SK-N-SH (cell line): ENCODE data around the gene ARHGEF10L.

Source experiments
- FOXM1 ChIP-seq: IDR thresholded peaks from 2 replicates; pipeline ENCODE4 v1.4.0; 2012; ENCODE audit warnings: low read depth, mild to moderate bottlenecking
- JUND ChIP-seq: IDR thresholded peaks from 2 replicates; pipeline ENCODE4 v1.4.0; 2012
- MXI1 ChIP-seq: IDR thresholded peaks from 2 replicates; pipeline ENCODE4 v1.6.1; 2012; ENCODE audit warnings: mild to moderate bottlenecking, low read depth, low read length, improper control_type of control experiment
- RCOR1 ChIP-seq: fragments of 150-350 bp; IDR thresholded peaks from 2 replicates; pipeline ENCODE4 v1.6.1; 2017; ENCODE audit warnings: antibody characterized with exemption, low read length
- TAF1 ChIP-seq: IDR thresholded peaks from 2 replicates; pipeline ENCODE4 v1.6.1; 2012; ENCODE audit warnings: low read depth, mild to moderate bottlenecking, low read length, moderate library complexity, borderline replicate concordance
- TF ChIP-seq, protein P1 (sequence below): fragments of 200-600 bp; sonication (generic); IDR thresholded peaks from 2 replicates; pipeline ENCODE4 v1.6.1; 2017; ENCODE audit warnings: antibody characterized with exemption, mild to moderate bottlenecking, moderate library complexity
- TF ChIP-seq, protein P2 (sequence below): IDR thresholded peaks from 2 replicates; pipeline ENCODE4 v1.4.0; 2012; ENCODE audit warnings: low read depth, borderline replicate concordance
- TF ChIP-seq, protein P3 (sequence below): IDR thresholded peaks from 2 replicates; pipeline ENCODE4 v1.6.1; 2012; ENCODE audit warnings: mild to moderate bottlenecking, low read depth, low read length, moderate library complexity
- TF ChIP-seq, protein P4 (sequence below): fragments of 150-350 bp; IDR thresholded peaks from 2 replicates; pipeline ENCODE4 v1.6.1; 2016; ENCODE audit warnings: mild to moderate bottlenecking, low read depth, low read length
- TF ChIP-seq, protein P5 (sequence below): fragments of 150-350 bp; IDR thresholded peaks from 2 replicates; pipeline ENCODE4 v1.6.1; 2017; ENCODE audit warnings: antibody characterized with exemption, low read length, low read depth, borderline replicate concordance
- TF ChIP-seq, protein P6 (sequence below): IDR thresholded peaks from 2 replicates; pipeline ENCODE4 v1.4.0; 2012; ENCODE audit warnings: low read depth

DNA sequence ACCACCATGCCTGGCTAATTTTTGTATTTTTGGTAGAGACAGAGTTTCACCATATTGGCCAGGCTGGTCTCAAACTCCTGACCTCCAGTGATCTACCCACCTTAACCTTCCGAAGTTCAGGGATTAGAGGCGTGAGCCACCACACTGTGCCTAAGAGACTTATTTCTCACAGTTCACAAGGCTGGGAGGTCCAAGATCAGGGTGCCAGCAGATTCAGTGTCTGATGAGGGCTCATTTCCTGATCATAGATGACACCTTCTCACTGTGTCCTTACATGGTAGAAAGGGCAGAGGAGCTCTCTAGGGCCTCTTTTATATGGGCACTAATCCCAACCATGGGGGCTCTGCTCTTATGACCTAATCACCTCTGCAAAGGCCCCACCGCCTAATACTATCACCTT, 58.8 kb downstream of the ARHGEF10L start:
- TF ChIP-seq, protein P1, sequence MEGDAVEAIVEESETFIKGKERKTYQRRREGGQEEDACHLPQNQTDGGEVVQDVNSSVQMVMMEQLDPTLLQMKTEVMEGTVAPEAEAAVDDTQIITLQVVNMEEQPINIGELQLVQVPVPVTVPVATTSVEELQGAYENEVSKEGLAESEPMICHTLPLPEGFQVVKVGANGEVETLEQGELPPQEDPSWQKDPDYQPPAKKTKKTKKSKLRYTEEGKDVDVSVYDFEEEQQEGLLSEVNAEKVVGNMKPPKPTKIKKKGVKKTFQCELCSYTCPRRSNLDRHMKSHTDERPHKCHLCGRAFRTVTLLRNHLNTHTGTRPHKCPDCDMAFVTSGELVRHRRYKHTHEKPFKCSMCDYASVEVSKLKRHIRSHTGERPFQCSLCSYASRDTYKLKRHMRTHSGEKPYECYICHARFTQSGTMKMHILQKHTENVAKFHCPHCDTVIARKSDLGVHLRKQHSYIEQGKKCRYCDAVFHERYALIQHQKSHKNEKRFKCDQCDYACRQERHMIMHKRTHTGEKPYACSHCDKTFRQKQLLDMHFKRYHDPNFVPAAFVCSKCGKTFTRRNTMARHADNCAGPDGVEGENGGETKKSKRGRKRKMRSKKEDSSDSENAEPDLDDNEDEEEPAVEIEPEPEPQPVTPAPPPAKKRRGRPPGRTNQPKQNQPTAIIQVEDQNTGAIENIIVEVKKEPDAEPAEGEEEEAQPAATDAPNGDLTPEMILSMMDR = no peak
- TF ChIP-seq, protein P2, sequence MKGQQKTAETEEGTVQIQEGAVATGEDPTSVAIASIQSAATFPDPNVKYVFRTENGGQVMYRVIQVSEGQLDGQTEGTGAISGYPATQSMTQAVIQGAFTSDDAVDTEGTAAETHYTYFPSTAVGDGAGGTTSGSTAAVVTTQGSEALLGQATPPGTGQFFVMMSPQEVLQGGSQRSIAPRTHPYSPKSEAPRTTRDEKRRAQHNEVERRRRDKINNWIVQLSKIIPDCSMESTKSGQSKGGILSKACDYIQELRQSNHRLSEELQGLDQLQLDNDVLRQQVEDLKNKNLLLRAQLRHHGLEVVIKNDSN = no peak
- TF ChIP-seq JUND = no peak
- TF ChIP-seq TAF1 = no peak
- TF ChIP-seq, protein P3, sequence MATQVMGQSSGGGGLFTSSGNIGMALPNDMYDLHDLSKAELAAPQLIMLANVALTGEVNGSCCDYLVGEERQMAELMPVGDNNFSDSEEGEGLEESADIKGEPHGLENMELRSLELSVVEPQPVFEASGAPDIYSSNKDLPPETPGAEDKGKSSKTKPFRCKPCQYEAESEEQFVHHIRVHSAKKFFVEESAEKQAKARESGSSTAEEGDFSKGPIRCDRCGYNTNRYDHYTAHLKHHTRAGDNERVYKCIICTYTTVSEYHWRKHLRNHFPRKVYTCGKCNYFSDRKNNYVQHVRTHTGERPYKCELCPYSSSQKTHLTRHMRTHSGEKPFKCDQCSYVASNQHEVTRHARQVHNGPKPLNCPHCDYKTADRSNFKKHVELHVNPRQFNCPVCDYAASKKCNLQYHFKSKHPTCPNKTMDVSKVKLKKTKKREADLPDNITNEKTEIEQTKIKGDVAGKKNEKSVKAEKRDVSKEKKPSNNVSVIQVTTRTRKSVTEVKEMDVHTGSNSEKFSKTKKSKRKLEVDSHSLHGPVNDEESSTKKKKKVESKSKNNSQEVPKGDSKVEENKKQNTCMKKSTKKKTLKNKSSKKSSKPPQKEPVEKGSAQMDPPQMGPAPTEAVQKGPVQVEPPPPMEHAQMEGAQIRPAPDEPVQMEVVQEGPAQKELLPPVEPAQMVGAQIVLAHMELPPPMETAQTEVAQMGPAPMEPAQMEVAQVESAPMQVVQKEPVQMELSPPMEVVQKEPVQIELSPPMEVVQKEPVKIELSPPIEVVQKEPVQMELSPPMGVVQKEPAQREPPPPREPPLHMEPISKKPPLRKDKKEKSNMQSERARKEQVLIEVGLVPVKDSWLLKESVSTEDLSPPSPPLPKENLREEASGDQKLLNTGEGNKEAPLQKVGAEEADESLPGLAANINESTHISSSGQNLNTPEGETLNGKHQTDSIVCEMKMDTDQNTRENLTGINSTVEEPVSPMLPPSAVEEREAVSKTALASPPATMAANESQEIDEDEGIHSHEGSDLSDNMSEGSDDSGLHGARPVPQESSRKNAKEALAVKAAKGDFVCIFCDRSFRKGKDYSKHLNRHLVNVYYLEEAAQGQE = no peak
- TF ChIP-seq MXI1 = no peak
- TF ChIP-seq, protein P4, sequence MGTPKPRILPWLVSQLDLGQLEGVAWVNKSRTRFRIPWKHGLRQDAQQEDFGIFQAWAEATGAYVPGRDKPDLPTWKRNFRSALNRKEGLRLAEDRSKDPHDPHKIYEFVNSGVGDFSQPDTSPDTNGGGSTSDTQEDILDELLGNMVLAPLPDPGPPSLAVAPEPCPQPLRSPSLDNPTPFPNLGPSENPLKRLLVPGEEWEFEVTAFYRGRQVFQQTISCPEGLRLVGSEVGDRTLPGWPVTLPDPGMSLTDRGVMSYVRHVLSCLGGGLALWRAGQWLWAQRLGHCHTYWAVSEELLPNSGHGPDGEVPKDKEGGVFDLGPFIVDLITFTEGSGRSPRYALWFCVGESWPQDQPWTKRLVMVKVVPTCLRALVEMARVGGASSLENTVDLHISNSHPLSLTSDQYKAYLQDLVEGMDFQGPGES = no peak
- no peak for TF ChIP-seq RCOR1
- TF ChIP-seq, protein P5, sequence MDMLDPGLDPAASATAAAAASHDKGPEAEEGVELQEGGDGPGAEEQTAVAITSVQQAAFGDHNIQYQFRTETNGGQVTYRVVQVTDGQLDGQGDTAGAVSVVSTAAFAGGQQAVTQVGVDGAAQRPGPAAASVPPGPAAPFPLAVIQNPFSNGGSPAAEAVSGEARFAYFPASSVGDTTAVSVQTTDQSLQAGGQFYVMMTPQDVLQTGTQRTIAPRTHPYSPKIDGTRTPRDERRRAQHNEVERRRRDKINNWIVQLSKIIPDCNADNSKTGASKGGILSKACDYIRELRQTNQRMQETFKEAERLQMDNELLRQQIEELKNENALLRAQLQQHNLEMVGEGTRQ = no peak
- TF ChIP-seq FOXM1 = no peak
- TF ChIP-seq, protein P6, sequence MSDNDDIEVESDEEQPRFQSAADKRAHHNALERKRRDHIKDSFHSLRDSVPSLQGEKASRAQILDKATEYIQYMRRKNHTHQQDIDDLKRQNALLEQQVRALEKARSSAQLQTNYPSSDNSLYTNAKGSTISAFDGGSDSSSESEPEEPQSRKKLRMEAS = no peak
